H1 (cell line): ENCODE results near the gene SERPINF2. TPM values are rescaled to one million over a fixed set of nuclear protein-coding genes. Genes with fewer than 3 reads are reported as not detected.

Experiments used
- CTCF ChIA-PET: fragments of 300-600 bp; sonication (Branson Sonifier 250); formaldehyde crosslinking; loops from one replicate; lab custom pipeline; 2021; ENCODE audit not compliant: partially characterized antibody; lab: Charles Lee
- POLR2A ChIA-PET: fragments of 300-600 bp; sonication (Branson Sonifier 250); formaldehyde crosslinking; loops from one replicate; lab custom pipeline; 2021; ENCODE audit warnings: inconsistent platforms; ENCODE audit not compliant: partially characterized antibody; lab: Charles Lee
- DNase-seq, 2 experiments: peaks; one replicate each; pipeline versions ENCODE4 v3.0.0 to v3.0.0-alpha.2; 2010 to 2022; ENCODE audit warnings: low spot score in 2 of 2, low read depth in 1 of 2, mixed read lengths in 1 of 2
- FAIRE-seq: peaks from 2 replicates; lab custom pipeline; 2011; peaks lifted over from hg19 to GRCh38; lab: Jason Lieb, UNC
- H2AFZ ChIP-seq: 2 replicates; pipeline ENCODE4 v1.8.1; 2012; ENCODE audit warnings: low read length, inconsistent platforms
- H2AK5ac ChIP-seq: 2 replicates; pipeline ENCODE4 v1.6.1; 2013; ENCODE audit warnings: low read depth, low read length
- H2BK120ac ChIP-seq: replicated peaks from 2 replicates; pipeline ENCODE3; 2013; ENCODE audit warnings: low read depth, low read length, inconsistent platforms
- H2BK12ac ChIP-seq: 2 replicates; pipeline ENCODE4 v1.6.1; 2013; ENCODE audit warnings: low read depth, low read length
- H2BK15ac ChIP-seq: 2 replicates; pipeline ENCODE4 v1.6.1; 2013; ENCODE audit warnings: low read length
- H2BK20ac ChIP-seq: 2 replicates; pipeline ENCODE4 v1.6.1; 2013; ENCODE audit warnings: low read length
- H2BK5ac ChIP-seq: 2 replicates; pipeline ENCODE4 v1.6.1; 2013; ENCODE audit warnings: low read depth, low read length
- H3K14ac ChIP-seq: 2 replicates; pipeline ENCODE4 v1.6.1; 2013; ENCODE audit warnings: inconsistent platforms; ENCODE audit not compliant: insufficient read length
- H3K18ac ChIP-seq: 2 replicates; pipeline ENCODE4 v1.6.1; 2013; ENCODE audit warnings: low read length; ENCODE audit errors: extremely low read depth
- H3K23ac ChIP-seq: 2 replicates; pipeline ENCODE4 v1.6.1; 2013; ENCODE audit warnings: inconsistent platforms; ENCODE audit not compliant: insufficient read length
- H3K23me2 ChIP-seq: 2 replicates; pipeline ENCODE4 v1.6.1; 2013; ENCODE audit warnings: low read depth, low read length
- H3K27ac ChIP-seq: 2 replicates; pipeline ENCODE4 v1.6.1; 2011; ENCODE audit warnings: low read depth, low read length, inconsistent platforms
- H3K27me3 ChIP-seq, 4 experiments: replicated peaks in 1 of 4; 1 replicate in 1 of 4; 2 replicates in 3 of 4; pipeline versions ENCODE4 v1.6.1 to v1.8.1; 2011 to 2013; ENCODE audit warnings: low read length in 3 of 4, mild to moderate bottlenecking in 3 of 4, inconsistent platforms in 2 of 4, mixed read lengths in 2 of 4, moderate library complexity in 1 of 4; ENCODE audit not compliant: control insufficient read depth in 3 of 4, insufficient read depth in 3 of 4; ENCODE audit errors: extremely low read depth in 1 of 4
- H3K36me3 ChIP-seq, 4 experiments: 2 replicates each; pipeline versions ENCODE4 v1.6.1 to v1.8.1; 2011 to 2013; ENCODE audit warnings: mild to moderate bottlenecking in 4 of 4, low read length in 3 of 4, moderate library complexity in 2 of 4, control low read depth in 1 of 4, inconsistent platforms in 1 of 4; ENCODE audit not compliant: insufficient read depth in 4 of 4, control insufficient read depth in 2 of 4
- H3K4ac ChIP-seq: replicated peaks from 2 replicates; pipeline ENCODE3; 2013; ENCODE audit warnings: low read length, low read depth, mixed read lengths, inconsistent platforms; ENCODE audit not compliant: insufficient read length
- H3K4me1 ChIP-seq, 4 experiments: replicated peaks in 1 of 4; 1 replicate in 1 of 4; 2 replicates in 3 of 4; pipeline versions ENCODE4 v1.6.1 to v1.8.1; 2011 to 2013; ENCODE audit warnings: low read length in 3 of 4, inconsistent platforms in 2 of 4, mixed read lengths in 1 of 4; ENCODE audit not compliant: insufficient read depth in 4 of 4, control insufficient read depth in 3 of 4
- H3K4me2 ChIP-seq, 2 experiments: 2 replicates each; pipeline versions ENCODE4 v1.6.1 to v1.8.1; 2011 to 2013; ENCODE audit warnings: low read depth in 2 of 2, low read length in 2 of 2, control low read depth in 1 of 2, inconsistent platforms in 1 of 2, mild to moderate bottlenecking in 1 of 2; ENCODE audit not compliant: insufficient read depth in 1 of 2
- H3K4me3 ChIP-seq, 4 experiments: fragments of 200-600, 300-600 bp in 1 of 4; sonication (generic), shearing (Covaris generic), sonication (Bioruptor Twin) in 1 of 4; 2 replicates each; pipeline versions ENCODE4 v1.5.1 to v1.8.1; 2011 to 2016; ENCODE audit warnings: low read length in 4 of 4, low read depth in 3 of 4, control low read depth in 2 of 4, inconsistent platforms in 2 of 4, mild to moderate bottlenecking in 2 of 4, mixed read lengths in 1 of 4, moderate library complexity in 1 of 4; ENCODE audit not compliant: insufficient read depth in 2 of 4; ENCODE audit errors: extremely low read depth in 1 of 4
- H3K56ac ChIP-seq: replicated peaks from 2 replicates; pipeline ENCODE3; 2013; ENCODE audit warnings: low read depth, mild to moderate bottlenecking, mixed read lengths, low read length, inconsistent platforms; ENCODE audit not compliant: insufficient read length
- H3K79me1 ChIP-seq: 2 replicates; pipeline ENCODE4 v1.6.1; 2013; ENCODE audit warnings: low read depth, low read length, control low read depth
- H3K79me2 ChIP-seq, 2 experiments: 2 replicates each; pipeline versions ENCODE4 v1.6.1 to v1.8.1; 2012 to 2013; ENCODE audit warnings: low read length in 2 of 2, mild to moderate bottlenecking in 2 of 2, inconsistent platforms in 1 of 2; ENCODE audit not compliant: insufficient read depth in 2 of 2, control insufficient read depth in 1 of 2
- H3K9ac ChIP-seq, 4 experiments: replicated peaks in 1 of 4; 1 replicate in 1 of 4; 2 replicates in 3 of 4; pipeline versions ENCODE4 v1.6.1 to v1.8.1; 2011 to 2013; ENCODE audit warnings: low read depth in 3 of 4, low read length in 3 of 4, control low read depth in 2 of 4, mild to moderate bottlenecking in 2 of 4, moderate library complexity in 2 of 4, inconsistent platforms in 1 of 4; ENCODE audit errors: extremely low read depth in 1 of 4
- H3K9me3 ChIP-seq, 2 experiments: 2 replicates each; pipeline versions ENCODE4 v1.6.1 to v1.8.1; 2012 to 2013; ENCODE audit warnings: mild to moderate bottlenecking in 2 of 2, moderate library complexity in 2 of 2, control low read depth in 1 of 2, inconsistent platforms in 1 of 2, low read depth in 1 of 2, low read length in 1 of 2, mixed read lengths in 1 of 2; ENCODE audit not compliant: insufficient read depth in 2 of 2
- H4K20me1 ChIP-seq, 2 experiments: replicated peaks in 1 of 2; 2 replicates each; pipeline versions ENCODE3 to v1.8.1; 2011 to 2013; ENCODE audit warnings: inconsistent platforms in 2 of 2, low read length in 2 of 2, mild to moderate bottlenecking in 1 of 2; ENCODE audit not compliant: insufficient read depth in 2 of 2, control insufficient read depth in 1 of 2
- H4K5ac ChIP-seq: 2 replicates; pipeline ENCODE4 v1.6.1; 2013; ENCODE audit warnings: low read length, low read depth, mixed read lengths, inconsistent platforms; ENCODE audit not compliant: insufficient read length
- H4K8ac ChIP-seq: 2 replicates; pipeline ENCODE4 v1.8.0; 2013; ENCODE audit warnings: mild to moderate bottlenecking, moderate library complexity, low read length, inconsistent platforms; ENCODE audit not compliant: insufficient read depth; ENCODE audit errors: extremely low read depth
- H4K91ac ChIP-seq: replicated peaks from 2 replicates; pipeline ENCODE3; 2013; ENCODE audit warnings: low read length, mixed read lengths, inconsistent platforms; ENCODE audit not compliant: insufficient read length
- ATF3 ChIP-seq: IDR thresholded peaks from 2 replicates; pipeline ENCODE4 v1.6.1; 2011; ENCODE audit warnings: low read depth, mild to moderate bottlenecking, low read length; ENCODE audit not compliant: insufficient read depth
- CBX8 ChIP-seq: fragments of 300-800, 300-1000 bp; sonication (generic); IDR thresholded peaks from 2 replicates; pipeline ENCODE4 v1.7.1; 2016; ENCODE audit warnings: low read depth, low read length, borderline replicate concordance
- HDAC6 ChIP-seq: IDR thresholded peaks from one replicate; pipeline ENCODE4 v1.7.1; 2012; ENCODE audit warnings: low read depth, mild to moderate bottlenecking, inconsistent platforms, low read length, moderate library complexity
- KDM1A ChIP-seq: fragments of 200-600, 300-600 bp; sonication (generic); IDR thresholded peaks from 2 replicates; pipeline ENCODE4 v1.7.1; 2016; ENCODE audit warnings: mild to moderate bottlenecking, low read length, borderline replicate concordance
- TAF7 ChIP-seq: optimal IDR thresholded peaks from 2 replicates; pipeline ENCODE3; 2011; ENCODE audit warnings: low read depth, mild to moderate bottlenecking, inconsistent platforms, low read length, moderate library complexity, borderline replicate concordance
- TBP ChIP-seq: IDR thresholded peaks from 2 replicates; pipeline ENCODE4 v1.6.1; 2011; ENCODE audit warnings: low read depth, low read length, improper control_type of control experiment
- WGBS, 2 experiments: shearing (Covaris generic) in 1 of 2; methylation state at CpG; one replicate each; pipeline versions ENCODE4 v1.1.6 to v1.1.7; 2013 to 2015; ENCODE audit warnings: low lambda C conversion rate in 2 of 2, mixed read lengths in 2 of 2, inconsistent platforms in 1 of 2, low coverage in 1 of 2, missing lambda C conversion rate in 1 of 2; ENCODE audit not compliant: insufficient replicate concordance in 2 of 2, insufficient coverage in 1 of 2, insufficient read length in 1 of 2; ENCODE audit errors: extremely low coverage in 1 of 2, missing lambda C conversion rate in 1 of 2; 5-methylcytosine and 5-hydroxymethylcytosine counted together
- polyA plus RNA-seq, 7 experiments: library from polyadenylated mRNA; depleted of rRNA in 3 of 7; stranded (reverse) in 5 of 7; unstranded in 2 of 7; fragments of >200 nt in 5 of 7; fragments of 200-250 nt in 2 of 7; gene quantifications; 1 replicate in 5 of 7; 2 replicates in 1 of 7; 4 replicates in 1 of 7; pipeline versions ENCODE4 v1.2.1 to v1.2.3, GENCODE V29; 2011 to 2013; ENCODE audit warnings: missing spikeins in 2 of 7, mixed read lengths in 2 of 7
- total RNA-seq: library from RNA; stranded (reverse); fragmentation: NEBNext Ultra II Directional; extraction: Animal tissue kit (Norgen Biotek cat#: 25700); gene quantifications from 2 replicates; pipeline ENCODE4 v1.2.1, GENCODE V29; 2021

Gene SERPINF2
- total and polyA plus RNA-seq, 2 of the 8 experiments (the other 6 are each of a cell fraction or from before 2014, with no cell fraction given), result 1.8 to 3.2 TPM

DNA sequence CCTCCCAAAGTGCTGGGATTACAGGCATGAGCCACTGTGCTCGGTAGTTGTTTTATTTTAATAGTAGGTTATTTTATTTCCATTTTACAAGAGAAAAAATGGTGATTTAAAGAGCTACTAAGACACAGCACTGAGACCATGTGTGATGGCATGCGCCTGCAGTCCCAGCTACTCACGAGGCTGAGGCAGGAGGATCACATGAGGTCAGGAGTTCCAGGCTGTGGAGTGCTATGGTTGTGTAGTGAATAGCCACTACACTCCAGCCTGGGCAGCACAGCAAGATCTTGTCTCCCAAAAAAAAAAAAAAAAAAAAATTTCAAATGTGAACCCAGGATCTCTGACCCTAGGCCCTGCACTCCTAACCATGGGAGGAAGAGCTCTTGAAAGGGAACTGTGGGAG, 22.9 kb downstream of the SERPINF2 start:
- Histone ChIP-seq H3K79me2 (no peaks in the 10 kb centered on the region), H3K9me3 (no peaks in the 10 kb centered on the region), H3K23me2 (peaks cover 9% of the 10 kb centered on the region; the same call in 1 of the 2 replicates), H3K14ac (no peak overlapping the region), H3K36me3 (no peaks in the 10 kb centered on the region), H3K18ac (no peak overlapping the region), H3K27me3 (no peaks in the 10 kb centered on the region; a peak in 2 of 7 replicates), H4K20me1 (no peaks in the 10 kb centered on the region), H4K5ac (no peak overlapping the region), H3K4ac (no peak overlapping the region), H3K79me1 (no peaks in the 10 kb centered on the region), H2BK12ac (no peak overlapping the region), H2BK5ac (no peak overlapping the region), H3K4me2 (no peak overlapping the region), H4K91ac (no peak overlapping the region), H3K56ac (no peak overlapping the region), H2AK5ac (peak overlapping the region; percentile 53; the same call in 1 of the 2 replicates), H2BK15ac (no peak overlapping the region), H3K9ac (no peak overlapping the region), H2BK120ac (no peak overlapping the region), H2AFZ (no peak overlapping the region), H3K4me1 (peaks cover 0 to 32% (median 26%) of the 10 kb centered on the region in 4 experiments; a peak in 6 of 7 replicates)
- POLR2A ChIA-PET, result interaction anchor here (0.6 to 3.7 kb wide), 10 partner anchors 9 to 211 kb away, joined by 3 to 14 read pairs (median 5); partner anchors contain the start of gene WDR81
- 89% methylated on average over 3 of the region's 3 CpGs; no CpG with 5 or more reads in 1 of the 2 experiments for WGBS, 2 experiments
- DNase-seq, result no peak
- FAIRE-seq, result no peak
- TF ChIP-seq ATF3, result no peak
- TF ChIP-seq TBP, result no peak
- no peak for TF ChIP-seq TAF7
- no peak for TF ChIP-seq HDAC6
- TF ChIP-seq CBX8, result no peak
- TF ChIP-seq KDM1A, result no peak
- TF ChIP-seq, all 59 proteins: peak for 0
- no peak overlapping the region for H3K4me3 ChIP-seq
- H3K27ac ChIP-seq, result no peak overlapping the region
- no peak overlapping the region for H3K23ac ChIP-seq
- CTCF ChIA-PET, result interaction anchor here (0.7 to 6.0 kb wide), 11 partner anchors 11 to 100 kb away, joined by 3 to 70 read pairs (median 5); no protein-coding TSS in a partner anchor
- H4K8ac ChIP-seq, result no peak overlapping the region
- H2BK20ac ChIP-seq, result no peak overlapping the region
